SK-N-SH (cell line): ENCODE data around the gene MYLK. TPM values are rescaled to one million over a fixed set of nuclear protein-coding genes. Genes with fewer than 3 reads are reported as not detected.

Experiments
- CTCF ChIA-PET: fragments of 300-600, 350-600 bp; formaldehyde crosslinking; extraction: SDS; loops from one replicate; lab custom pipeline; 2021; lab: Yijun Ruan, JAX
- POLR2A ChIA-PET: fragments of 350-600 bp; sonication (Branson Sonifier 250); formaldehyde crosslinking; extraction: SDS; loops from one replicate; lab custom pipeline; 2020; ENCODE audit warnings: antibody characterized with exemption, inconsistent platforms; lab: Yijun Ruan, JAX
- DNase-seq: peaks from one replicate; pipeline ENCODE4 v3.0.0; 2012
- H2AFZ ChIP-seq: fragments of 200-600 bp; sonication (generic); 2 replicates; pipeline ENCODE4 v1.8.1; 2016; ENCODE audit warnings: antibody characterized with exemption, mild to moderate bottlenecking, low read depth
- H3F3A ChIP-seq: fragments of 200-600 bp; sonication (generic); replicated peaks from 2 replicates; pipeline ENCODE3; 2016; ENCODE audit warnings: antibody characterized with exemption, mild to moderate bottlenecking; ENCODE audit not compliant: insufficient read depth
- H3K27ac ChIP-seq, 2 experiments: fragments of 200-500 bp in 1 of 2; fragments of 200-600 bp in 1 of 2; sonication (Bioruptor generic) in 1 of 2; sonication (generic), shearing (Covaris generic) in 1 of 2; 2 replicates each; pipeline versions ENCODE4 v1.5.1 to v1.6.1; 2014 to 2016; ENCODE audit warnings: low read depth in 2 of 2, inconsistent platforms in 1 of 2, low read length in 1 of 2, mild to moderate bottlenecking in 1 of 2, mixed read lengths in 1 of 2
- H3K27me3 ChIP-seq: fragments of 200-600 bp; sonication (generic), shearing (Covaris generic); 2 replicates; pipeline ENCODE4 v1.6.1; 2016; ENCODE audit warnings: mixed run types; ENCODE audit not compliant: insufficient read depth
- H3K36me3 ChIP-seq, 2 experiments: fragments of 200-500 bp in 1 of 2; fragments of 200-600 bp in 1 of 2; sonication (Bioruptor generic) in 1 of 2; sonication (generic) in 1 of 2; replicated peaks in 1 of 2; 2 replicates each; pipeline versions ENCODE3 to v1.5.1; 2014 to 2016; ENCODE audit warnings: low read length in 1 of 2, mild to moderate bottlenecking in 1 of 2; ENCODE audit not compliant: insufficient read depth in 2 of 2, control insufficient read depth in 1 of 2
- H3K4me1 ChIP-seq, 2 experiments: fragments of 200-500 bp in 1 of 2; fragments of 200-600 bp in 1 of 2; sonication (Bioruptor generic) in 1 of 2; sonication (generic), shearing (Covaris generic) in 1 of 2; 2 replicates each; pipeline versions ENCODE4 v1.5.1 to v1.6.1; 2014 to 2016; ENCODE audit warnings: low read depth in 1 of 2, low read length in 1 of 2, mixed run types in 1 of 2; ENCODE audit not compliant: insufficient read depth in 2 of 2, control insufficient read depth in 1 of 2
- H3K4me2 ChIP-seq: fragments of 200-600 bp; sonication (generic), shearing (Covaris generic); 2 replicates; pipeline ENCODE4 v1.6.1; 2017; ENCODE audit warnings: mixed run types
- H3K4me3 ChIP-seq, 2 experiments: fragments of 200-500 bp in 1 of 2; fragments of 200-600 bp in 1 of 2; sonication (Bioruptor generic) in 1 of 2; sonication (generic), shearing (Covaris generic) in 1 of 2; 2 replicates each; pipeline versions ENCODE4 v1.5.1 to v1.8.1; 2014 to 2016; ENCODE audit warnings: low read depth in 2 of 2, inconsistent platforms in 1 of 2, low read length in 1 of 2, mild to moderate bottlenecking in 1 of 2, mixed read lengths in 1 of 2, moderate library complexity in 1 of 2
- H3K79me2 ChIP-seq: fragments of 200-600 bp; sonication (generic); 2 replicates; pipeline ENCODE4 v1.8.1; 2017; ENCODE audit warnings: mild to moderate bottlenecking; ENCODE audit not compliant: insufficient read depth
- H3K9ac ChIP-seq: fragments of 200-600 bp; sonication (generic); 2 replicates; pipeline ENCODE4 v1.6.1; 2017; ENCODE audit warnings: mixed run types
- H3K9me2 ChIP-seq: fragments of 200-600 bp; sonication (generic); 2 replicates; pipeline ENCODE4 v1.6.1; 2017; ENCODE audit warnings: mixed run types
- H3K9me3 ChIP-seq: fragments of 200-600 bp; sonication (generic); 2 replicates; pipeline ENCODE4 v1.6.1; 2017; ENCODE audit warnings: mixed run types, mild to moderate bottlenecking, moderate library complexity
- H4K20me1 ChIP-seq: fragments of 200-600 bp; sonication (generic); 2 replicates; pipeline ENCODE4 v1.6.1; 2017; ENCODE audit warnings: mild to moderate bottlenecking, mixed run types; ENCODE audit not compliant: insufficient read depth
- CHD2 ChIP-seq: fragments of 150-350 bp; IDR thresholded peaks from 2 replicates; pipeline ENCODE4 v1.6.1; 2018; ENCODE audit warnings: low read length; ENCODE audit not compliant: partially characterized antibody
- EP300 ChIP-seq, 2 experiments: IDR thresholded peaks; 2 replicates each; pipeline versions ENCODE4 v1.4.0 to v1.6.1; 2012; ENCODE audit warnings: borderline replicate concordance in 1 of 2, low read depth in 1 of 2, low read length in 1 of 2
- EZH2phosphoT487 ChIP-seq: fragments of 200-600 bp; sonication (generic); IDR thresholded peaks from 2 replicates; pipeline ENCODE4 v1.6.1; 2017; ENCODE audit warnings: low read depth, mixed run types, mild to moderate bottlenecking, antibody characterized with exemption, moderate library complexity, borderline replicate concordance
- FOSL2 ChIP-seq: IDR thresholded peaks from 2 replicates; pipeline ENCODE4 v1.4.0; 2012; ENCODE audit warnings: low read depth, mild to moderate bottlenecking, moderate library complexity, borderline replicate concordance
- FOXM1 ChIP-seq: IDR thresholded peaks from 2 replicates; pipeline ENCODE4 v1.4.0; 2012; ENCODE audit warnings: low read depth, mild to moderate bottlenecking
- MEF2A ChIP-seq: IDR thresholded peaks from 2 replicates; pipeline ENCODE4 v1.4.0; 2012; ENCODE audit warnings: low read depth, borderline replicate concordance
- MXI1 ChIP-seq: IDR thresholded peaks from 2 replicates; pipeline ENCODE4 v1.6.1; 2012; ENCODE audit warnings: mild to moderate bottlenecking, low read depth, low read length, improper control_type of control experiment
- NFIC ChIP-seq: IDR thresholded peaks from 2 replicates; pipeline ENCODE4 v1.4.0; 2012; ENCODE audit warnings: borderline replicate concordance
- POLR2AphosphoS5 ChIP-seq: IDR thresholded peaks from 2 replicates; pipeline ENCODE4 v1.6.1; 2012; ENCODE audit warnings: low read depth, low read length
- RCOR1 ChIP-seq: fragments of 150-350 bp; IDR thresholded peaks from 2 replicates; pipeline ENCODE4 v1.6.1; 2017; ENCODE audit warnings: antibody characterized with exemption, low read length
- RXRA ChIP-seq: IDR thresholded peaks from 2 replicates; pipeline ENCODE4 v1.4.0; 2012; ENCODE audit warnings: low read depth, mild to moderate bottlenecking, borderline replicate concordance
- SMC3 ChIP-seq: IDR thresholded peaks from 2 replicates; pipeline ENCODE4 v1.6.1; 2012; ENCODE audit warnings: low read depth, low read length, improper control_type of control experiment
- TCF12 ChIP-seq: IDR thresholded peaks from 2 replicates; pipeline ENCODE4 v1.4.0; 2012
- TEAD4 ChIP-seq: IDR thresholded peaks from 2 replicates; pipeline ENCODE4 v1.4.0; 2012; ENCODE audit warnings: mild to moderate bottlenecking, borderline replicate concordance; ENCODE audit not compliant: insufficient read depth
- WGBS: methylation state at CpG from one replicate; pipeline ENCODE4 v1.1.6; 2017; ENCODE audit warnings: low lambda C conversion rate; 5-methylcytosine and 5-hydroxymethylcytosine counted together
- polyA plus RNA-seq, 3 experiments: library from polyadenylated mRNA; depleted of rRNA; stranded (reverse); fragments of >200 nt; gene quantifications; 2 replicates each; pipeline ENCODE4 v1.2.3, GENCODE V29; 2012
- TF ChIP-seq, protein P1 (sequence below): IDR thresholded peaks from 2 replicates; pipeline ENCODE4 v1.4.0; 2012; ENCODE audit warnings: low read depth
- TF ChIP-seq, protein P2 (sequence below): IDR thresholded peaks from 2 replicates; pipeline ENCODE4 v1.6.1; 2012; ENCODE audit warnings: mild to moderate bottlenecking, low read depth, low read length, moderate library complexity

MYLK gene
- polyA plus RNA-seq, 1 of the 3 experiments (the other 2 are of a cell fraction), result 272 TPM

DNA sequence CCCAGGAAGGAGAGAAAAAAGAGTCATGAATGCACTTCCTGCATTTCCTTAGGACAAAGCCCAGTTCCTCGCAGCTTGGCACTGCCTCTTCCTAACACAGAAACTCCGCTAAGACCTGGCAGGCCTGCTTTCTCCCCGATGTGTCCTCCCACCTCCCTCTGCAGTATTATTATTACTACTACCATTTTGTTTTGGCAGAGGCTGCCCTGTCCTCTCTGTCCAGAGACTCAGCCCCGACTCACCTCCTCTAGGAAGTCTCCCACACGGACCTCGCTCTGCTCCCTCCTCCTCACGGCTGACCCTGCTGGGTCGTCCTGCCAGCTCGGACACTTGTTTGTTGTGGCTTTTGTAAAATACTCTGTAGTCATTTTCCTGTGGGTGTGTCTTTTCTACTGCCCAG is 192.1 kb downstream of the MYLK start:
- Histone ChIP-seq H3K79me2 (peaks cover 23% of the 10 kb centered on the region; the same call in 1 of the 2 replicates), H3K9me2 (no peaks in the 10 kb centered on the region), H3K36me3 (peaks cover 33 to 60% of the 10 kb centered on the region in 2 experiments), H3K4me2 (no peak overlapping the region), H3K27me3 (no peaks in the 10 kb centered on the region), H2AFZ (no peak overlapping the region), H3K9me3 (no peaks in the 10 kb centered on the region), H3K27ac (peak overlapping the region in 1 of 2 experiments; percentile 41; a peak in 2 of 4 replicates), H3F3A (peaks cover 11% of the 10 kb centered on the region), H4K20me1 (no peaks in the 10 kb centered on the region), H3K4me1 (peaks cover 16 to 52% of the 10 kb centered on the region in 2 experiments), H3K9ac (no peak overlapping the region), H3K4me3 (no peak overlapping the region)
- no peak for TF ChIP-seq RXRA
- no peak for TF ChIP-seq TCF12
- TF ChIP-seq NFIC, result no peak
- TF ChIP-seq, protein P1, sequence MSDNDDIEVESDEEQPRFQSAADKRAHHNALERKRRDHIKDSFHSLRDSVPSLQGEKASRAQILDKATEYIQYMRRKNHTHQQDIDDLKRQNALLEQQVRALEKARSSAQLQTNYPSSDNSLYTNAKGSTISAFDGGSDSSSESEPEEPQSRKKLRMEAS, result no peak
- no peak for TF ChIP-seq FOSL2
- no peak for TF ChIP-seq CHD2
- TF ChIP-seq EZH2phosphoT487, result no peak
- 61% methylated on average over 9 of the region's 9 CpGs for WGBS
- POLR2A ChIA-PET, result no interaction called here
- CTCF ChIA-PET, result interaction anchor here (2.1 to 6.1 kb wide), 2 partner anchors 31 to 40 kb away, joined by 9 to 48 read pairs; no protein-coding TSS in a partner anchor
- no peak for DNase-seq

DNA sequence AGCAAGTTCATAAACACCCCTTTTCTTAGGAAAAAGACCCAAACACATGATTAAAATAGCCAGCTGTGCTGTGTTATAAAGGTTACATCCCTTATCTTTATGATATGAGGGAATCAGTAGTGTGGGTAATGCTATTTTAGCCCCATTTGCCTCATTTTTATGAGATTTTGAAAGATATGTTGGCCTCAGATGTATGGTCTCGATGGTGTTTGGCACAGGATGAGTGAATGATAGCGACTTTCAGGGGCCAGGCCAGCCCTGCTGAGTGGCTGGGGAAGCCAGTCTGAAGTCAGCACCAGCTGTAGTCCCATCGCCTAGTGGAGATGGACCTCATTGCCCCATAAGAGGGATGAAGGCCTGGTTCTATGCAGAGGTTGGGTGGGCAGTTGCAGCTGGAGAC is 194.3 kb downstream of the MYLK start:
- H3K27me3 ChIP-seq, result no peaks in the 10 kb centered on the region
- H2AFZ ChIP-seq, result no peak overlapping the region
- peaks cover 15 to 53% of the 10 kb centered on the region in 2 experiments; a peak in 3 of 4 replicates for H3K4me1 ChIP-seq
- no peaks in the 10 kb centered on the region for H3K9me2 ChIP-seq
- peak overlapping the region in 1 of 2 experiments; percentile 87; a peak in 1 of 4 replicates for H3K27ac ChIP-seq
- 75% methylated on average over 3 of the region's 3 CpGs for WGBS
- no peak overlapping the region for H3K4me3 ChIP-seq
- no peak overlapping the region for H3K4me2 ChIP-seq
- DNase-seq, result peak; percentile 30
- CTCF ChIA-PET, result interaction anchor here (0.9 to 6.1 kb wide), 4 partner anchors 32 to 50 kb away, joined by 3 to 48 read pairs (median 4); no protein-coding TSS in a partner anchor
- H3K9ac ChIP-seq, result no peak overlapping the region
- no peak for TF ChIP-seq EP300 (IDR thresholded peaks at IDR 0.05; ENCODE audit: borderline replicate concordance in 1 of 2, low read depth in 1 of 2, low read length in 1 of 2)
- TF ChIP-seq POLR2AphosphoS5, result no peak
- TF ChIP-seq MXI1, result no peak
- TF ChIP-seq CHD2, result no peak
- TF ChIP-seq NFIC, result no peak
- TF ChIP-seq FOSL2, result no peak
- no peak for TF ChIP-seq MEF2A
- no peak for TF ChIP-seq RCOR1
- no peak for TF ChIP-seq SMC3
- TF ChIP-seq FOXM1, result no peak
- TF ChIP-seq, protein P2, sequence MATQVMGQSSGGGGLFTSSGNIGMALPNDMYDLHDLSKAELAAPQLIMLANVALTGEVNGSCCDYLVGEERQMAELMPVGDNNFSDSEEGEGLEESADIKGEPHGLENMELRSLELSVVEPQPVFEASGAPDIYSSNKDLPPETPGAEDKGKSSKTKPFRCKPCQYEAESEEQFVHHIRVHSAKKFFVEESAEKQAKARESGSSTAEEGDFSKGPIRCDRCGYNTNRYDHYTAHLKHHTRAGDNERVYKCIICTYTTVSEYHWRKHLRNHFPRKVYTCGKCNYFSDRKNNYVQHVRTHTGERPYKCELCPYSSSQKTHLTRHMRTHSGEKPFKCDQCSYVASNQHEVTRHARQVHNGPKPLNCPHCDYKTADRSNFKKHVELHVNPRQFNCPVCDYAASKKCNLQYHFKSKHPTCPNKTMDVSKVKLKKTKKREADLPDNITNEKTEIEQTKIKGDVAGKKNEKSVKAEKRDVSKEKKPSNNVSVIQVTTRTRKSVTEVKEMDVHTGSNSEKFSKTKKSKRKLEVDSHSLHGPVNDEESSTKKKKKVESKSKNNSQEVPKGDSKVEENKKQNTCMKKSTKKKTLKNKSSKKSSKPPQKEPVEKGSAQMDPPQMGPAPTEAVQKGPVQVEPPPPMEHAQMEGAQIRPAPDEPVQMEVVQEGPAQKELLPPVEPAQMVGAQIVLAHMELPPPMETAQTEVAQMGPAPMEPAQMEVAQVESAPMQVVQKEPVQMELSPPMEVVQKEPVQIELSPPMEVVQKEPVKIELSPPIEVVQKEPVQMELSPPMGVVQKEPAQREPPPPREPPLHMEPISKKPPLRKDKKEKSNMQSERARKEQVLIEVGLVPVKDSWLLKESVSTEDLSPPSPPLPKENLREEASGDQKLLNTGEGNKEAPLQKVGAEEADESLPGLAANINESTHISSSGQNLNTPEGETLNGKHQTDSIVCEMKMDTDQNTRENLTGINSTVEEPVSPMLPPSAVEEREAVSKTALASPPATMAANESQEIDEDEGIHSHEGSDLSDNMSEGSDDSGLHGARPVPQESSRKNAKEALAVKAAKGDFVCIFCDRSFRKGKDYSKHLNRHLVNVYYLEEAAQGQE, result no peak
- TF ChIP-seq TEAD4, result no peak
- H3K9me3 ChIP-seq, result no peaks in the 10 kb centered on the region
- H3K79me2 ChIP-seq, result peaks cover 15% of the 10 kb centered on the region; the same call in 1 of the 2 replicates
- H4K20me1 ChIP-seq, result no peaks in the 10 kb centered on the region
- H3F3A ChIP-seq, result peaks cover 17% of the 10 kb centered on the region
- H3K36me3 ChIP-seq, result peaks cover 51 to 58% of the 10 kb centered on the region in 2 experiments
- POLR2A ChIA-PET, result no interaction called here
